Thoracic aorta (tissue), 2 donors: ENCODE measurements around the gene SETBP1. TPM values are rescaled to one million over a fixed set of nuclear protein-coding genes. Genes with fewer than 3 reads are reported as not detected.

Experiments
- ATAC-seq: fragments of 150-250 bp; one replicate; pipeline ENCODE4 v1.8.0; 2017; ENCODE audit warnings: low read depth; ENCODE audit not compliant: insufficient number of reproducible peaks, low FRiP score
- DNase-seq: peaks from one replicate; pipeline ENCODE4 v3.0.0-alpha.2; 2020; ENCODE audit warnings: low spot score
- H3K27ac ChIP-seq, 2 donors: fragments of 200-600 bp; sonication (generic); 1 replicate in 1 of 2; 2 replicates in 1 of 2; pipeline ENCODE4 v1.5.1; 2016; ENCODE audit warnings: mild to moderate bottlenecking in 2 of 2, moderate library complexity in 2 of 2
- H3K27me3 ChIP-seq: fragments of 200-600 bp; sonication (generic); replicated peaks from 2 replicates; pipeline ENCODE4 v1.6.0; 2016; ENCODE audit warnings: mild to moderate bottlenecking; ENCODE audit not compliant: insufficient read depth
- H3K36me3 ChIP-seq: fragments of 200-600 bp; sonication (generic); one replicate; pipeline ENCODE4 v1.5.1; 2016
- H3K4me1 ChIP-seq, 2 donors: fragments of 200-600 bp; sonication (generic); 1 replicate in 1 of 2; 2 replicates in 1 of 2; pipeline versions ENCODE4 v1.5.1 to v1.6.0; 2016; ENCODE audit warnings: low read depth in 2 of 2, mild to moderate bottlenecking in 1 of 2; ENCODE audit not compliant: control insufficient read depth in 1 of 2
- H3K4me3 ChIP-seq: fragments of 200-600 bp; sonication (generic); 2 replicates; pipeline ENCODE4 v1.5.1; 2016; ENCODE audit warnings: mild to moderate bottlenecking
- H3K9me3 ChIP-seq: fragments of 200-600 bp; sonication (generic); 2 replicates; pipeline ENCODE4 v1.5.1; 2016
- total RNA-seq, 2 donors: library from RNA; depleted of rRNA; stranded (reverse); fragments of >200 nt; gene quantifications; one replicate each; pipeline versions ENCODE4 v1.1.0 to v1.2.3, GENCODE V29; 2016
- TF ChIP-seq, protein P1 (sequence below): fragments of 200-600 bp; sonication (generic); IDR thresholded peaks from one replicate; pipeline ENCODE4 v1.5.1; 2019; ENCODE audit warnings: antibody characterized with exemption

The SETBP1 gene
- total RNA-seq, 2 donors from 2014 or later = 39.3 to 50.2 TPM

DNA sequence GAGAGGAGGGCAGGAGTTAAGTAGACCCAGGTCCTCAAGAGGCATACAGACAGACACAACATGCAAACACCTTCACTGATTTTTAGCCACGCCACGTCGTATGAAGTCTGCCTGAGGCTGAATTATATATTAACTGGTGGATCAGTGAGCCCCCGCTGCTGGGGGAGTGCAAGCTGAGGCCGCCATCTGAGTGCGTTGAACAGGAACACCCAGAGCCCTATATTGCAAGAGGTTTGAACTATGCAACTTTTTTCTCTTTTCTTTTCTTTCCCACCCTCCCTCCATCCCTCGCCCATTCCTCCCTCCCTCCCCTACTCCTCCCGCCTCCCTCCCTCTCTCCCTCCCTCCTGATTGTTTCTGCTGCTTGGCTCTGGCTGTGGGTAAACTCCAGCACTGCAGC lies 30.2 kb downstream of the SETBP1 start:
- ATAC-seq (no peak), DNase-seq (no peak)
- Histone ChIP-seq H3K27ac (no peak overlapping the region), H3K9me3 (no peaks in the 10 kb centered on the region), H3K27me3 (no peaks in the 10 kb centered on the region), H3K36me3 (no peaks in the 10 kb centered on the region), H3K4me3 (no peak overlapping the region), H3K4me1 (peaks cover 10 to 31% of the 10 kb centered on the region in 2 donors)
- TF ChIP-seq, protein P1, sequence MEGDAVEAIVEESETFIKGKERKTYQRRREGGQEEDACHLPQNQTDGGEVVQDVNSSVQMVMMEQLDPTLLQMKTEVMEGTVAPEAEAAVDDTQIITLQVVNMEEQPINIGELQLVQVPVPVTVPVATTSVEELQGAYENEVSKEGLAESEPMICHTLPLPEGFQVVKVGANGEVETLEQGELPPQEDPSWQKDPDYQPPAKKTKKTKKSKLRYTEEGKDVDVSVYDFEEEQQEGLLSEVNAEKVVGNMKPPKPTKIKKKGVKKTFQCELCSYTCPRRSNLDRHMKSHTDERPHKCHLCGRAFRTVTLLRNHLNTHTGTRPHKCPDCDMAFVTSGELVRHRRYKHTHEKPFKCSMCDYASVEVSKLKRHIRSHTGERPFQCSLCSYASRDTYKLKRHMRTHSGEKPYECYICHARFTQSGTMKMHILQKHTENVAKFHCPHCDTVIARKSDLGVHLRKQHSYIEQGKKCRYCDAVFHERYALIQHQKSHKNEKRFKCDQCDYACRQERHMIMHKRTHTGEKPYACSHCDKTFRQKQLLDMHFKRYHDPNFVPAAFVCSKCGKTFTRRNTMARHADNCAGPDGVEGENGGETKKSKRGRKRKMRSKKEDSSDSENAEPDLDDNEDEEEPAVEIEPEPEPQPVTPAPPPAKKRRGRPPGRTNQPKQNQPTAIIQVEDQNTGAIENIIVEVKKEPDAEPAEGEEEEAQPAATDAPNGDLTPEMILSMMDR = no peak

DNA sequence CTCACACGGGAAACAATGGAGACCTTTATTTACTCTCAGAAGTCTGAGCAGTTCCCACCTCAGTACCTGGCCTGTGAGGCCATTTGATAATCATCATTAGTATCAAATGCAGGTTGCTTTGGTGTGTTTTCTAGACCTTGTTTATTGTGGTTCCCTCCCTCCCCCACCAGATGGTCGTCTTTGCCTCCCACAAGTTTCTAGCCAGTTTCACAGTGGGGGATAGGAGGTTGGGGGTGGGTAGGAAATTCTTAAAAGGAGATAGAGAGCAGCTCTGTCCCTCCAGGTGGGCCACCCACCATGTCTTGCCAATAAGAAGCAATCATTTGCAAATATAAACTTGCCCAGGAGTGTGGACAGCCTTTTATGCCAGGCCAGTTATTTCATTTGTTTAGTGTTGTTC lies 31.3 kb downstream of the SETBP1 start:
- no peak overlapping the region for H3K27ac ChIP-seq
- no peaks in the 10 kb centered on the region for H3K9me3 ChIP-seq
- peaks cover 10 to 31% of the 10 kb centered on the region in 2 donors for H3K4me1 ChIP-seq
- H3K36me3 ChIP-seq = no peaks in the 10 kb centered on the region
- H3K27me3 ChIP-seq = no peaks in the 10 kb centered on the region
- TF ChIP-seq, protein P1 = no peak
- DNase-seq = no peak
- H3K4me3 ChIP-seq = no peak overlapping the region
- ATAC-seq = no peak

DNA sequence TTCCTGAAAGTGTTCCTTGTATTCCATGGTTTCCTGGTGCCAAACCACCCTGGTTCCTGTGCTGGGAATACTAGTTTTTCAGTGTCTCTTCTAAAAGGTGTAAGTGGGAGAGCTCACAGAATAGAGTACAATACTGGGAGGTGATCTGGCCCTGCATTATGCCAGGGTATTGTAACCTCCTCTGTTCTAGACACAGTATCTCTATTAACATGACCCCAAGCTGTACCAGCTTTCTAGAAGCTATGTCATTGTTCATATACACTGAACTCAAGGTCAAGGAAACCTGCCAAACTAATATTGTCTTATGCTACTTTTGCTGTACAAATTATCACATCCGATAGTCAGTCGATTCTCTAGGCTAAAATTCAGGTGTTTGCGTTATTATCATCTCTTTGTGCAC lies 32.7 kb downstream of the SETBP1 start:
- Histone ChIP-seq H3K4me3 (no peak overlapping the region), H3K9me3 (no peaks in the 10 kb centered on the region), H3K27ac (no peak overlapping the region), H3K36me3 (no peaks in the 10 kb centered on the region), H3K27me3 (no peaks in the 10 kb centered on the region), H3K4me1 (peaks cover 3 to 21% of the 10 kb centered on the region in 2 donors)
- TF ChIP-seq, protein P1 = no peak
- DNase-seq (no peak), ATAC-seq (no peak)

DNA sequence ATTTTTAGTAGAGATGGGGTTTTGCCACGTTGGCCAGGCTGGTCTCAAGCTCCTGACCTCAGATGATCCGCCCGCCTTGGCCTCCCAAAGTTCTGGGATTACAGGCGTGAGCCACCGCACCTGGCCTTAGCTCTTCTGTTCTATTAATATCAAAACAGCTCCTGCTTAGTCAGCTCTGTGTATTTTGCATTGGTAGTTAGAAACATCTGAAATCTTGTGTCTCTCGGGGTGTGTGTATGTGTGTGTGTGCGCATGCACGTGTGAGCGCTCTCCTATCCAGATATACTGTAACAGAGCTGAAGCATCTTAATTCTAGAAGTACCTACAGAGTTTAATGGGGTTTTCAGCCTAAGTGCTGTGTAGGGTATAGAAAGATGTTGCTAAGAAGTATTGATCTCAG lies 33.7 kb downstream of the SETBP1 start:
- TF ChIP-seq, protein P1 = no peak
- Histone ChIP-seq H3K27me3 (no peaks in the 10 kb centered on the region), H3K4me1 (peaks cover 0 to 13% of the 10 kb centered on the region in 2 donors), H3K4me3 (no peak overlapping the region), H3K36me3 (no peaks in the 10 kb centered on the region), H3K9me3 (no peaks in the 10 kb centered on the region), H3K27ac (no peak overlapping the region)
- ATAC-seq = no peak
- no peak for DNase-seq

DNA sequence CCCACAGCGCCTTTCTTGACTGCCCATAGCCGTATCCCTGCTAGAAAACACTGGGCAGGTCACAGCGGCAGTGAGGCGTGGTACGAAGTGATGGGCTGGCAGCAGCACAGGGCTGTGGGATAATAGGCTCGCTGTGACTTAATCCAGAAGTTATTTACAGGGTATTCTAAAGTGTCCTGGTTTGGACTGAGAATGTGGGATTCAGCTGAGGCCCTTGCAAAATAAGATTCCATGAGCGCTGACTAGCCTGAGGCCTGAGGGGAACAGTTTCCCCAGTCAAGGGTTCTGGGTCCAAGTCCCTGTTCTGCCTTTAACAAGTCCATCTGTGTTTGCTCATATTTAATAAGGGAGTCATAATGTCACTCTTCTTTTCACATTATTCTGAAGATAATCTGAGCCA lies 34.6 kb downstream of the SETBP1 start:
- peaks cover 0 to 5% of the 10 kb centered on the region in 2 donors for H3K4me1 ChIP-seq
- no peaks in the 10 kb centered on the region for H3K9me3 ChIP-seq
- ATAC-seq (no peak), DNase-seq (no peak)
- H3K4me3 ChIP-seq = no peak overlapping the region
- no peak overlapping the region for H3K27ac ChIP-seq
- no peaks in the 10 kb centered on the region for H3K27me3 ChIP-seq
- H3K36me3 ChIP-seq = no peaks in the 10 kb centered on the region
- TF ChIP-seq, protein P1 = no peak
